HUDEP-2 (cell line): ENCODE data around the gene BRAT1.
"Not testable (repeated sequence)": the region's sequence is repeated elsewhere in the genome, so short reads cannot be mapped to it uniquely, and the experiment has no call there.

Source experiments
- DNase-seq, 76 experiments: peaks; one replicate each; lab custom pipeline; 2025; ENCODE audit not compliant: unreplicated experiment in 76 of 76; lab: John Stamatoyannopoulos, UW

BRAT1 gene

GRCh38 chr7:2564970-2565540 is 9.7 kb upstream of the BRAT1 start:
- no peak for DNase-seq

DNA sequence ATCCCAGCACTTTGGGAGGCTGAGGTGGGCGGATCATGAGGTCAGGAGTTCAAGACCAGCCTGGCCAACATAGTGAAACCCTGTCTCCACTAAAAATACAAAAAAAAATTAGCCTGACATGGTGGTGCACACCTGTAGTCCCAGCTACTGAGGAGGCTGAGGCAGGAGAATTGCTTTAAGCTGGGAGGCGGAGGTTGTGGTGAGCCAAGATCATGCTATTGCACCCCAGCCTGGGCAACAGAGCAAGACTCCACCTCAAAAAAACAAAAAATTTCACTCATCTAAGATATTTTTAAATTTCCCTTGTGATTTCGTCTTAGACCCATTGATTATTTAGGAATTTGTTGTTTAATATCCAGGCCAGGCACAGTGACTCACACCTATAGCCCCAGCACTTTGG is 8.6 kb upstream of the BRAT1 start:
- not testable (repeated sequence) for DNase-seq

- peak in 17 of 76 experiments; percentile 10 to 54 (median 29) for DNase-seq
These were observed 4.1 kb upstream of the BRAT1 start for GRCh38 chr7:2559283-2559950.

DNA sequence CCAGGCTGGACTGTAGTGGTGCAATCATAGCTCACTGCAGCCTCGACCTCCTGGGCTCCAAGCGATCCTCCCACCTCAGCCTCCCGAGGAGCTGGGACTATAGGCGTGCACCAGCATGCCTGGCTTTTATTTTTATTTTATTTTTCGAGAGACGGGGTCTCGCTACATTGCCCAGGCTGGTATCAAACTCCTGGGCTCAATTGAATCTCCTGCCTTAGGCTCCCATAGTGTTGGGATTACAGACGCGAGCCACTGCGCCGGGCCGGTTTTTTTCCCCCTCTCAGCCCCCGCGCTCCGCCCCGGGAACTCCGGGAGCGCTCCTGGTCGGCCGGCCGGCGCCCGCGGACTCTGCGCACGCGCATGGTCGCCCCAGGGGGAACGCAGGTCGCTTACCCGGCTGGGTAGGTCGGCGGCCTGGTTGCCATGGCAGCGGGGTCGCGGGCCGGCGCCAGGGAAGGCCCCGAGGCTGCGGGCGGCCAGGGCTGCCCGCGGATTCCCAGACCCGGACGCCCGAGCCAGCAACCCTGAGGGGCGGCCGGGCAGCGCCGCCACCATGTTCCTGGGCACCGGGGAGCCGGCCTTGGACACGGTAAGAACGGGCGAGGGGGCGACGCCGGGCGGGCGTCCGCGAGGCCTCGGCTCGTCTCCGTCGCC is 3.4 kb upstream of the BRAT1 start, which contains the start of gene IQCE:
Gene IQCE (plus strand): TSS at position 351 of the 654 bp plus-strand sequence. CDS start 203 bp downstream, at position 554.
- DNase-seq = peak in 74 of 76 experiments; percentile 36 to 92 (median 78)

GRCh38 chr7:2554661-2555111 is 638 bp downstream of the BRAT1 start:
- DNase-seq = peak in 2 of 76 experiments; percentile 17 to 26

DNA sequence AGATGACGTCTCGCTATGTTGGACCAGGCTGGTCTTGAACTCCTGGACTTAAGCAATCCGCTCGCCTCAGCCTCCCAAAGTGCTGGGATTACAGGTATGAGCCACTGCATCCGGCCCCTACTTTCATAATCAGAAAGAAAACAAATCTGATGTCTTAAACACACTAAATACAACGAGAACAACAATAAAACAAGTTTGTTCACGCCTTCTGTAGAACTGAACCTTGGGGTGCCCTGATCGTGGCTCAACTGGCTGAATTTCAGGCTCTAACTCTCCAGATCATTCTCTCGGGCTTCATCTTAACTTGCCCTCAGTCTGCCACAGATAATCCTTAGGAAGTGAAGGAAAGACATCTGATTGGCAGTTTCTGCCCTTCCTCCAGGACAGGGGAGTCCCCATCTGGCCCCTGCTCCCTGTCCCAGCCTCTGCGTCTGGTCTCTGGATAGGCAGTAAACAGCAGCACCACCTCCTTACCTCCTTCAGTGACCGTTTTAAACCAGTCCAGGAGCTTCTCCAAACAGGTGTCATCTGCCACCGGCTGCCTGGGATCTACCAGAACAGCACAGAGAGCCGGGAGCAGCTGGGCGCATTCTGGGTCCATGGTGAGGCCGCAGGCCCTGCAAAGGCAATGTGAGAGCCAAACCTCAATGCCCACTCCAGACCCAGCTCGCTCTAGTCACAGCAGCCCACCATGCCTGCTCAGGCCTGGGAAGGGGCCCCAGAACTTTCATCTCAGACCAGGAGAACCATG is 1.3 kb downstream of the BRAT1 start:
- no peak for DNase-seq

- no peak for DNase-seq
These were observed 2.2 kb downstream of the BRAT1 start for GRCh38 chr7:2553108-2553507.

GRCh38 chr7:2551418-2551817 is 3.9 kb downstream of the BRAT1 start:
- DNase-seq = no peak

- no peak for DNase-seq
These were observed 8.3 kb downstream of the BRAT1 start for GRCh38 chr7:2546776-2547586.

DNA sequence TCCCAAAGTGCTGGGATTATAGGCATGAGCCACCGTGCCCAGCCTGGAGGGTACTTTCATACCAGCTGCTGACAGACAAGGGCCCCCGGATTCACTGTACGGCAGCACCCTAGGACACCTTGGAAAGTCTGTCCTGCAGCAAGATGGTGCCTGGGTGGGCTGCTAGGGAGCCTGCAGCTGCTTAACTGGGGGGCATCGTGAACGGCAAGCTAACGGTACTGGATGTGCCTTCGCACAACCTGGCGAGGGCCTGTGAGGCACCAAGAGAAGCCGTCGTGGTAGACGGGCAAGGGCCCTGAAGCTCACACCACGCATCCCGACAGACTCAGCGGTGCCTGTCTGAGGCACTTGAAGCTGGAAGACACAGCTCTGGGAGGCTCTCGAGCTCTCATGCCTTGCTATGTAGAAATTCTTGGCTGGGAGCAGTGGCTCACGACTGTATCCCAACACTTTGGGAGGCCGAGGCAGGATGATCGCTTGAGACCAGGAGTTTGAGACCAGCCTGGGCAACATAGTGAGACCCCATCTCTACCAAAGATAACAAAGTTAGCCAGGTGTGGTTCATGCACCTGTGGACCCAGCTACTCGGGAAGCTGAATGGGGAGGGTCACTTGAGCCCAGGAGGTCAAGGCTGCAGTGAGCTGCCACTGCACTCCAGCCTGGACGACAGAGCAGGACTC is 9.4 kb downstream of the BRAT1 start:
- no peak for DNase-seq

DNA sequence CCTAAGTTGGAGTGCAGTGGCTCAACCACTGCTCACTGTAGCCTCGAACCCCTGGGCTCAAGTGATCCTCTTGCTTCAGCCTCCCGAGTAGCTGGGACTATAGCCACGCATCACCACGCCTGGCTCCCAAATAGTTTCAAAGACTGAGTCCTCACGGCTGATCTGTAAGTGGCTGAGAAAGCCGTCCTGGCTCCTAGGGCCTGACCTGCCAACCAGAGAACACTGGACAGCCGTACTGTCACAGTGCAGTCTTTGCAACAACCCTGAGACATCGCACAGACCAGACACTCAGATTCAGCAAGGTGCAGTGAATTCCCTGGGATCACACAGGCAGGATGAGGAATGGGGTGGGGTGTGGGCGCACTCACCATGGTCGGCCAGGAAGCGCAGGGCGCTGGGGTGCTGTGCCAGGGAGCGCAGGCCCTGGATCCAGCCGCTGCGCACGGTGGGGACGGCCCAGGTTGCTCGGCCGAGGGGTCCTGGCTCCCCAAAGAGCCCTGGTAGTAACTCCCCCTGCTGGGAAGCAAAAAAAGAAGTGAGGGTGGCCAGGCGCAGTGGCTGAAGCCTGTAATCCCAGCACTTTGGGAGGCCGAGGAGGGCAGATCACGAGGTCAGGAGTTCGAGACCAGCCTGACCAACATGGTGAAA is 10.7 kb downstream of the BRAT1 start:
- no peak for DNase-seq

DNA sequence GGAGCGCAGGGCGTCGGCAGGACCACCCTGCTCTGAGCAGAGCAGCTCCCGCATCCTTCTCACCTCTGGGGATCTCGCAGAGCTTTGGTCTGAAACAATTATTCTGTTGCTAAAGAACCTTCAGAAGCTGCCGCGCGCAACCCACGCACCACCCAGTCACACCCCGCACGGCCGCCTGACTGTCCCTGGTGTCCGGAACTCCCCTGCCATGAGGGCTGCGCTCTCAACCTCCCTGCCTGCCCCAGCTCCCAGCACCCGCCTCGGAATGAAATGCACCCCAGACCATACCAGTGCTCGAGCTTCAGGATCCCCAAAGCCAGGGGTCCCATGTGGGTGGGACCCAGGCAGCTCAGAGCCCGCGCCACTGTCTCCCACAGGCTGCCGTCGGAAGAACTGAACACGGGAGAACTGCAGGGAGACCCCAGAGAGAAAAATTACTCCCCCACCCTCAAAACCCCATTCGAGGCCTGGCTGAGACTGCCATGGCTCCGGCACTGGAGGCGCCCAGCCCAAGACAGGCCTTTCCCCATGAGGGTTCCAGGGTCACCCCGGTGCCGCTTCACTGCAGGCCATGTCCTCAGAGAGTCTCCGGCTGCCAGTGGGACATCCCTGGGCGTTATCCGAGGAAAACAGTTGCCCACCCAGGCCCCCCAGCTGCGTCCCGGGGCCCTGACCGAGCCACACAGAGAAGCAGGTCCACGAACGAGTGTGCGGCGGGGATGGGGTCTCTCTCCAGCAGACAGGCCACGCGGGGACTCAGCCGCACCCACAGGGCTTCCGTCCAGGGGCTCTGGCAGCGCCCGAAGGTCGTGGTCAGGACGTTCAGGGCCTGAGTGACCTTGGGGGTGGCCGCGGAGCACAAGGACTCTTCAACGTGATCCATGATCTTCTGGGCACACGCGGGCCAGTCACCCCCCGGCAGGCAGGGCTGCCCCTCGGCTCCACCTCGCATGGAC is 12.1 kb downstream of the BRAT1 start:
- DNase-seq = no peak

DNA sequence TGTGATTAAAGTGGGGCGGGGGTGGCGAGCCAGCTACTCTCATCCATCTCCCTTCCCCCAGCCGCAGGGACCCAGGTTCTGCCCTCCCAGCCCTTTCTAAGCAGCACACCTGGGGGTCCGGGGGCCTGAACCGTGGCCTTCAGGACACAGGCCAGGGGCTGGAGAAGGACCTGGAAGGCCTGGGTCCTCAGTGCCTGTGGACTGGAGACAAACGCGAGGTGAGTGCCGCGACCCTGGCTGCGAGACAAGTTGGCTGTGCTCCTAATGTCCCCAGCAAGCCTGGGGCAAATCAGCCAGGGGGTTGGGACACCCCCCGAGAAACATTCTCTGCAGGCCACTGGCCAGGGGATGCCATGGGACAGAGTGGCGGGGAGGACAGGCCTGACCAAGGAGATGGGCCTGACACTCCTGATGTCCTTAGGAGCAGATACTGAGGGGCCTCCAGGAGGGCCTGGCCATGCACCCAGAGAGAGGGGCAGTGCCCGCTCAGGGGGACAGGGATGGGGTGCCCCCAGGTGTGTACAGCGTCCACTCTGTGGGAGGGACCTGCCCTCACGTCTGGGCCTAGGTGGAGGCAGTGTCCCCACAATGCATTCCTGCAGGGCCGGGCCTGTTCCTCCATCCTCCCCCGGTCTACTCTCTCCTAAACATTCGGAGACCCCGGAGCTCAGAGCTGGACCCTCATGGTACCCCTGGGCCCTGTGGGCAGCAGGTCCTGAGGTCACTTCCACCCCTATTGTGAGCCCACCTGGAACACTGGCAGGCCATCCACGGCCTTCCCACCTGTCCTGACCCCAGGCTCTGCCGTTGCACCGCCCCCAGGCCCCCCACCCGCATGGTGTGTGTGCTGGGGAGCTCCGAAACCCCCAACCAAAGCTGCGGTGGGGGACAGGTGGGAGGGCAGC is 13.1 kb downstream of the BRAT1 start:
- DNase-seq = no peak

DNA sequence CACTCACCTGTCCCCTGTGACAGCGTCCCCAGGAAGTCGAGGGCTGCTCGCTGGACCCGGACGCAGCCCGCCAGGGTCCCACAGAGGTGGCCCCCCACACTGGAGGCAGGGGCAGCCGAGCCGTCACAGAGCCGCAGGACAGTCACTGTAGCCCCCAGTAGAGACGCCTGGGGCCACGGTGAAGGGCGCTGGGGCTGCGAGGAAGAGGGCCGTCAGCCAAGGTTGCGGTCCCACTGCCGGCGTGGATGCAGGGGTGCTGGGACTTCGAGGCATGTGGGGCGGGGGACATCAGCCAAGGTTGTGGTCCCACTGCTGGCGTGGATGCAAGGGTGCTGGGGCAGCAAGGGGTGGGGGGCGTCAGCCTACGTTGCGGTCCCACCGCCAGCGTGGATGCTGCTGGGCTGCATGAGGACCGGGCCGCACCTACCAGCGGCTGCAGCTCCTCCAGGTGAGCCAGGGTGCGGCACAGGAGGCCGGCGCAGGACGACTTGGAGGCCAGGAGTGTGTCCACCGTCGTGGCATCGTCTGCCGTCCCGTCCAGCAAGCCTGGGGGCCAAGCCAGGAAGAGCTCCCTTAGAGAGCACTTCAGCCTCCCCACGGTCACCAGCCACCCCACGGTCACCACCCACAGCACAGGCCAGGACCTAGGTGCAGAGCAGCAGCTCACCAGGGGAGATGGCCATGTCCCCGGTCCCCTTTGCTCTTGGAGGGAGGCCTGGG is 13.9 kb downstream of the BRAT1 start:
- no peak for DNase-seq

DNA sequence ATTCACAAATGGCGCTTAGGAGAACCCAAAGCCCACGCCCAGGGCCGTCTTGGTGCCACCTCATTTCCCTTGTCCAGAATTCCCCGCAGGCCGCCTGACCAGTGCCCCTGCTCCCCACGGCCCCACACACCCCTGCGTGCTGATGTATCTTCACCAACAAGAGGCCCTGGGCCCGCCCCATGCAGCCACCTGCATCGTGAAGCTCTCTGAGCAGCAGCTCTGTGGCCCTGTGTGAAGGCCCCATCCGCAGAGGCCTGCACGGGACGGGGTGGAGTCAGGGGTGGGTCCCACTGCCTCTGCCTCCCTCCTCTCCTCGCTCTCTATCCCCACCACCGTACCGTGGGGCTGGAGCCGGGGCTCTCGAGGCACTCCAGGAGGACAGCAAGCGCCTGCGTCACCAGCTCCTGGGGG is 14.7 kb downstream of the BRAT1 start:
- DNase-seq = no peak

DNA sequence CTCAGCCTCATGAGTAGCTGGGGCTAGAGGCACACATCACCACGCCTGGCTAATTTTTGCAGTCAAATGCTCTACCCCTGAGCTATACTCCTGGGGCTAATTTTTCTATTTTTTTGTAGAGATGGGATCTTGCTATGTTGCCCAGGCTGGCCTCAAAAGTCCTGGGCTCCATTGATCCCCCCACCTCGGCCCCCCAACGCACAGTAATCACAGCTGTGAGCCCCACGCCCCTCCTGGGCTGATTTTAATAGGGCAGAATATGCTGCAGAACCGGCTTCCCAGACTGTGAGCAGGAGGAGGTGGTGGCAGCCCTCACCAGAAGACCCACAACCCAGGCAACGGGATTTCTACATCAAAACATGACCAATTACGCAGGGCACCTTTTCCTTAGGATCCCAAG is 15.2 kb downstream of the BRAT1 start:
- DNase-seq = no peak
